K562 (cell line): ENCODE measurements around the gene PRC1. TPM values are rescaled to one million over a fixed set of nuclear protein-coding genes. Genes with fewer than 3 reads are reported as not detected.
A peak's percentile ranks its signal among the peaks of the same experiment; 100 is the strongest.

Experiments used
- ATAC-seq: fragments of 200-7000 bp; cut with Tn5 transposase; 3 replicates; pipeline ENCODE4 v1.9.1; 2020; ENCODE audit warnings: moderate library complexity
- BruUV-seq: library from RNA; stranded (reverse); fragments of 400-500 nt; replicated peaks from 2 replicates; lab custom pipeline; 2021; lab: Mats Ljungman, UMichigan
- CTCF ChIA-PET: fragments of 300-600 bp; formaldehyde crosslinking; extraction: SDS; loops from one replicate; lab custom pipeline; 2021; ENCODE audit warnings: low intra/inter-chr PET ratio; lab: Yijun Ruan, JAX
- POLR2A ChIA-PET: fragments of 300-600, 350-650 bp; sonication (Branson Sonifier 250); formaldehyde crosslinking; extraction: SDS; loops from one replicate; lab custom pipeline; 2021; ENCODE audit warnings: antibody characterized with exemption, inconsistent platforms; lab: Yijun Ruan, JAX
- DNase-seq, 4 experiments: peaks; one replicate each; pipeline versions ENCODE4 v3.0.0 to v3.0.0-alpha.2; 2011 to 2018; ENCODE audit warnings: low spot score in 3 of 4, mixed read lengths in 3 of 4; ENCODE audit errors: extremely low read depth in 1 of 4
- FAIRE-seq: peaks from 2 replicates; lab custom pipeline; 2011; peaks lifted over from hg19 to GRCh38; lab: Jason Lieb, UNC
- H2AFZ ChIP-seq: 2 replicates; pipeline ENCODE4 v1.6.0; 2011; ENCODE audit warnings: low read depth, low read length, control low read depth, inconsistent platforms
- H3K27ac ChIP-seq: fragments of 200-600 bp; 3 replicates; pipeline ENCODE4 v1.8.0; 2011; ENCODE audit warnings: low read depth, mild to moderate bottlenecking, control low read depth, inconsistent platforms, low read length, moderate library complexity, mixed read lengths; ENCODE audit errors: extremely low read depth
- H3K27me3 ChIP-seq, 2 experiments: fragments of 300-600 bp in 1 of 2; 2 replicates in 1 of 2; 3 replicates in 1 of 2; pipeline versions ENCODE4 v1.6.0 to v1.8.0; 2011; ENCODE audit warnings: inconsistent platforms in 2 of 2, low read length in 2 of 2, mild to moderate bottlenecking in 1 of 2, mixed read lengths in 1 of 2, moderate library complexity in 1 of 2; ENCODE audit not compliant: control insufficient read depth in 2 of 2, insufficient read depth in 2 of 2
- H3K36me3 ChIP-seq: fragments of 300-600 bp; 3 replicates; pipeline ENCODE4 v1.8.0; 2011; ENCODE audit warnings: mild to moderate bottlenecking, low read length, inconsistent platforms; ENCODE audit not compliant: control insufficient read depth, insufficient read depth
- H3K4me1 ChIP-seq, 2 experiments: fragments of 200-600 bp in 1 of 2; replicated peaks in 1 of 2; 2 replicates in 1 of 2; 3 replicates in 1 of 2; pipeline versions ENCODE4 v1.5.1 to v1.8.0; 2011; ENCODE audit warnings: inconsistent platforms in 2 of 2, low read length in 2 of 2, mild to moderate bottlenecking in 1 of 2, mixed read lengths in 1 of 2, moderate library complexity in 1 of 2; ENCODE audit not compliant: control insufficient read depth in 2 of 2, insufficient read depth in 2 of 2
- H3K4me2 ChIP-seq: 2 replicates; pipeline ENCODE4 v1.6.1; 2011; ENCODE audit warnings: low read length, control low read depth, inconsistent platforms, mixed read lengths; ENCODE audit not compliant: insufficient read depth
- H3K4me3 ChIP-seq: fragments of 200-600 bp; sonication (generic), shearing (Covaris generic); 2 replicates; pipeline ENCODE4 v1.5.1; 2016; ENCODE audit warnings: control low read depth, inconsistent platforms
- H3K79me2 ChIP-seq: fragments of 200-600 bp; 3 replicates; pipeline ENCODE4 v1.8.0; 2011; ENCODE audit warnings: low read length, inconsistent platforms; ENCODE audit not compliant: control insufficient read depth, insufficient read depth
- H3K9ac ChIP-seq, 2 experiments: 2 replicates each; pipeline versions ENCODE4 v1.6.0 to v1.6.1; 2011; ENCODE audit warnings: low read depth in 2 of 2, low read length in 2 of 2, control low read depth in 1 of 2, inconsistent platforms in 1 of 2, mild to moderate bottlenecking in 1 of 2, mixed read lengths in 1 of 2; ENCODE audit not compliant: insufficient read depth in 1 of 2
- H3K9me1 ChIP-seq: one replicate; pipeline ENCODE4 v1.6.0; 2011; ENCODE audit warnings: inconsistent platforms, mild to moderate bottlenecking, low read length, moderate library complexity; ENCODE audit not compliant: control insufficient read depth, insufficient read depth
- H3K9me3 ChIP-seq: replicated peaks from 2 replicates; pipeline ENCODE4 v1.5.1; 2011; ENCODE audit warnings: low read depth, low read length, inconsistent platforms; ENCODE audit not compliant: control insufficient read depth, insufficient read depth
- H4K20me1 ChIP-seq: replicated peaks from 2 replicates; pipeline ENCODE4 v1.6.1; 2011; ENCODE audit warnings: low read length, inconsistent platforms, mixed read lengths; ENCODE audit not compliant: control insufficient read depth, insufficient read depth
- HNRNPH1 ChIP-seq: fragments of 200-400 bp; formaldehyde crosslinking; optimal IDR thresholded peaks from 2 replicates; pipeline ENCODE3; 2017; ENCODE audit warnings: low read depth, mild to moderate bottlenecking, low read length, moderate library complexity
- LCOR ChIP-seq: sonication (generic); formaldehyde crosslinking; IDR thresholded peaks from 2 replicates; pipeline ENCODE4 v1.8.0; 2022; ENCODE audit warnings: mild to moderate bottlenecking, missing genetic modification reagents
- MTA3 ChIP-seq: fragments of 450-650 bp; formaldehyde crosslinking; IDR thresholded peaks from 2 replicates; pipeline ENCODE4 v1.6.1; 2017; ENCODE audit warnings: mild to moderate bottlenecking, borderline replicate concordance
- NEUROD1 ChIP-seq: fragments of 150-350 bp; IDR thresholded peaks from 2 replicates; pipeline ENCODE4 v1.6.1; 2014; ENCODE audit warnings: borderline replicate concordance, low read length, low read depth; ENCODE audit not compliant: partially characterized antibody
- RNF2 ChIP-seq: sonication (generic); IDR thresholded peaks from 2 replicates; pipeline ENCODE4 v1.6.1; 2016
- XRCC5 ChIP-seq: fragments of 200-400 bp; formaldehyde crosslinking; IDR thresholded peaks from 2 replicates; pipeline ENCODE4 v1.6.1; 2017; ENCODE audit warnings: low read depth, mild to moderate bottlenecking, low read length
- WGBS: fragments of 100-300 bp; shearing (Covaris generic); methylation state at CpG from one replicate; pipeline ENCODE4 v1.1.6; 2016; ENCODE audit warnings: low coverage, mixed read lengths; ENCODE audit not compliant: insufficient coverage; ENCODE audit errors: missing lambda C conversion rate; 5-methylcytosine and 5-hydroxymethylcytosine counted together
- in situ Hi-C: fragments of 300-500 bp; cut with MboI; formaldehyde crosslinking; loops from 4 replicates; pipeline ENCODE4 v1.15.0; 2018; ENCODE audit warnings: inconsistent platforms, mixed read lengths
- intact Hi-C: fragments of 100-400 bp; cut with micrococcal nuclease; formaldehyde crosslinking; loops from 2 replicates; pipeline ENCODE4 v1.14.2; 2022
- polyA plus RNA-seq, 8 experiments: library from polyadenylated mRNA; depleted of rRNA in 4 of 8; stranded (reverse) in 5 of 8; unstranded in 3 of 8; fragments of >200 nt; fragmentation: Nextera tagmentation in 2 of 8; fragmentation: Illumina TruSeq in 1 of 8; extraction: Ambion mirVana in 2 of 8; extraction: Trizol in 1 of 8; gene quantifications; 2 replicates each; pipeline versions ENCODE4 v1.2.1 to v1.2.3, GENCODE V29; 2011 to 2014; ENCODE audit warnings: inconsistent platforms in 1 of 8, missing spikeins in 1 of 8
- total RNA-seq, 7 experiments: library from RNA; depleted of rRNA in 6 of 7; stranded (reverse); fragments of >200 nt in 6 of 7; fragmentation: Illumina TruSeq in 2 of 7; extraction: Trizol in 2 of 7; gene quantifications; 2 replicates each; pipeline versions ENCODE4 v1.2.1 to v1.2.3, GENCODE V29; 2011 to 2021; ENCODE audit warnings: low replicate concordance in 1 of 7
- TF ChIP-seq, protein P1 (sequence below), 2 experiments: IDR thresholded peaks in 1 of 2; conservative IDR thresholded peaks in 1 of 2; 2 replicates each; pipeline ENCODE4 v1.6.1; 2016; ENCODE audit warnings: low read depth in 2 of 2, mild to moderate bottlenecking in 1 of 2, missing compliant biosample characterization in 1 of 2, missing genetic modification characterization in 1 of 2, moderate library complexity in 1 of 2
- TF ChIP-seq, protein P2 (sequence below): fragments of 200-800 bp; sonication (Bioruptor generic); IDR thresholded peaks from 2 replicates; pipeline ENCODE4 v1.6.1; 2017; ENCODE audit warnings: missing genetic modification characterization, missing compliant biosample characterization
- TF ChIP-seq, protein P3 (sequence below), 2 experiments: fragments of 150-350 bp in 1 of 2; IDR thresholded peaks; 2 replicates each; pipeline ENCODE4 v1.6.1; 2012 to 2016; ENCODE audit warnings: low read depth in 2 of 2, low read length in 2 of 2, mild to moderate bottlenecking in 1 of 2, moderate library complexity in 1 of 2

Gene PRC1
- total and polyA plus RNA-seq, 9 of the 15 experiments (the other 6 are each of a cell fraction or from before 2014, with no cell fraction given), result 156 to 391 (median 240) TPM

DNA sequence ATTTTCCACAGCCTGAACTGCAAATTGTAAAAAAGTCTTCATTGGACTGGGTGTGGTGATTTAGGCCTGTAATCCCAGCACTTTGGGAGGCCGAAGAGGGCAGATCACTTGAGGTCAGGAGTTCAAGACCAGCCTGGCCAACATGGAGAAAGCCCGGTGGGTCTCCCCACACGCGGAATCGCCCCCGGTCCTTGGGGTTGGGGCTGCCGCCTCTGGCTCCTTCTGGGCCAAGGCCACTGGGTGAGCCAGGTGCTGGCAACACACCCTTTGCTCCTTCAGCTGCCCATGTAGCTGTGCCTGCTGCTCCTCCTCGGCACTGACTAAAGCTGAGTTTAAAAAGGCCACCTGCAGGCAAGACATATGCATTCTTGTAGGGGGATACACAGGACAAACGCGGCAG lies 37.5 kb upstream of the PRC1 start:
- TF ChIP-seq RNF2 (no peak), NEUROD1 (no peak), LCOR (no peak), XRCC5 (no peak), MTA3 (no peak), HNRNPH1 (no peak)
- TF ChIP-seq, protein P1, sequence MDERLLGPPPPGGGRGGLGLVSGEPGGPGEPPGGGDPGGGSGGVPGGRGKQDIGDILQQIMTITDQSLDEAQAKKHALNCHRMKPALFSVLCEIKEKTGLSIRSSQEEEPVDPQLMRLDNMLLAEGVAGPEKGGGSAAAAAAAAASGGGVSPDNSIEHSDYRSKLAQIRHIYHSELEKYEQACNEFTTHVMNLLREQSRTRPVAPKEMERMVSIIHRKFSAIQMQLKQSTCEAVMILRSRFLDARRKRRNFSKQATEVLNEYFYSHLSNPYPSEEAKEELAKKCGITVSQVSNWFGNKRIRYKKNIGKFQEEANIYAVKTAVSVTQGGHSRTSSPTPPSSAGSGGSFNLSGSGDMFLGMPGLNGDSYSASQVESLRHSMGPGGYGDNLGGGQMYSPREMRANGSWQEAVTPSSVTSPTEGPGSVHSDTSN (CRISPR knock-in tag; IDR thresholded peaks at IDR 0.05; ENCODE audit: low read depth), result no peak
- TF ChIP-seq, protein P1 (tag; conservative IDR thresholded peaks at IDR 0.05; ENCODE audit: low read depth), result no peak
- TF ChIP-seq, protein P2, sequence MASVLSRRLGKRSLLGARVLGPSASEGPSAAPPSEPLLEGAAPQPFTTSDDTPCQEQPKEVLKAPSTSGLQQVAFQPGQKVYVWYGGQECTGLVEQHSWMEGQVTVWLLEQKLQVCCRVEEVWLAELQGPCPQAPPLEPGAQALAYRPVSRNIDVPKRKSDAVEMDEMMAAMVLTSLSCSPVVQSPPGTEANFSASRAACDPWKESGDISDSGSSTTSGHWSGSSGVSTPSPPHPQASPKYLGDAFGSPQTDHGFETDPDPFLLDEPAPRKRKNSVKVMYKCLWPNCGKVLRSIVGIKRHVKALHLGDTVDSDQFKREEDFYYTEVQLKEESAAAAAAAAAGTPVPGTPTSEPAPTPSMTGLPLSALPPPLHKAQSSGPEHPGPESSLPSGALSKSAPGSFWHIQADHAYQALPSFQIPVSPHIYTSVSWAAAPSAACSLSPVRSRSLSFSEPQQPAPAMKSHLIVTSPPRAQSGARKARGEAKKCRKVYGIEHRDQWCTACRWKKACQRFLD, result no peak
- TF ChIP-seq, protein P3, sequence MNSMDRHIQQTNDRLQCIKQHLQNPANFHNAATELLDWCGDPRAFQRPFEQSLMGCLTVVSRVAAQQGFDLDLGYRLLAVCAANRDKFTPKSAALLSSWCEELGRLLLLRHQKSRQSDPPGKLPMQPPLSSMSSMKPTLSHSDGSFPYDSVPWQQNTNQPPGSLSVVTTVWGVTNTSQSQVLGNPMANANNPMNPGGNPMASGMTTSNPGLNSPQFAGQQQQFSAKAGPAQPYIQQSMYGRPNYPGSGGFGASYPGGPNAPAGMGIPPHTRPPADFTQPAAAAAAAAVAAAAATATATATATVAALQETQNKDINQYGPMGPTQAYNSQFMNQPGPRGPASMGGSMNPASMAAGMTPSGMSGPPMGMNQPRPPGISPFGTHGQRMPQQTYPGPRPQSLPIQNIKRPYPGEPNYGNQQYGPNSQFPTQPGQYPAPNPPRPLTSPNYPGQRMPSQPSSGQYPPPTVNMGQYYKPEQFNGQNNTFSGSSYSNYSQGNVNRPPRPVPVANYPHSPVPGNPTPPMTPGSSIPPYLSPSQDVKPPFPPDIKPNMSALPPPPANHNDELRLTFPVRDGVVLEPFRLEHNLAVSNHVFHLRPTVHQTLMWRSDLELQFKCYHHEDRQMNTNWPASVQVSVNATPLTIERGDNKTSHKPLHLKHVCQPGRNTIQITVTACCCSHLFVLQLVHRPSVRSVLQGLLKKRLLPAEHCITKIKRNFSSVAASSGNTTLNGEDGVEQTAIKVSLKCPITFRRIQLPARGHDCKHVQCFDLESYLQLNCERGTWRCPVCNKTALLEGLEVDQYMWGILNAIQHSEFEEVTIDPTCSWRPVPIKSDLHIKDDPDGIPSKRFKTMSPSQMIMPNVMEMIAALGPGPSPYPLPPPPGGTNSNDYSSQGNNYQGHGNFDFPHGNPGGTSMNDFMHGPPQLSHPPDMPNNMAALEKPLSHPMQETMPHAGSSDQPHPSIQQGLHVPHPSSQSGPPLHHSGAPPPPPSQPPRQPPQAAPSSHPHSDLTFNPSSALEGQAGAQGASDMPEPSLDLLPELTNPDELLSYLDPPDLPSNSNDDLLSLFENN (IDR thresholded peaks at IDR 0.05; ENCODE audit: low read depth in 2 of 2, low read length in 2 of 2), result no peak
- H3K4me3 ChIP-seq, result no peak overlapping the region
- H4K20me1 ChIP-seq, result no peaks in the 10 kb centered on the region
- H3K9ac ChIP-seq, result peak overlapping the region in 1 of 2 experiments; percentile 43; a peak in 2 of 4 replicates
- no peaks in the 10 kb centered on the region for H3K36me3 ChIP-seq
- no peak overlapping the region for H3K27ac ChIP-seq
- no peak overlapping the region for H3K4me2 ChIP-seq
- FAIRE-seq, result no peak
- H2AFZ ChIP-seq, result no peak overlapping the region
- in situ Hi-C loops, result no loop called here
- CTCF ChIA-PET, result interaction anchor here (0.6 to 1.2 kb wide), 2 partner anchors 99 to 888 kb away, joined by 3 read pairs; partner anchors contain the start of gene HDDC3
- peaks cover 3 to 26% of the 10 kb centered on the region in 2 experiments; a peak in 4 of 5 replicates for H3K4me1 ChIP-seq
- POLR2A ChIA-PET, result interaction anchor here (1.3 kb wide), 1 partner anchor 100 kb away, joined by 6 read pairs; no protein-coding TSS in a partner anchor
- no peaks in the 10 kb centered on the region for H3K79me2 ChIP-seq
- H3K27me3 ChIP-seq, result peaks cover 0 to 2% of the 10 kb centered on the region in 2 experiments; a peak in 3 of 5 replicates
- ATAC-seq, result no peak
- H3K9me1 ChIP-seq, result no peaks in the 10 kb centered on the region
- WGBS, result 63% methylated on average over 10 of the region's 10 CpGs
- BruUV-seq, result no TSS peak
- intact Hi-C loops, result loop anchor here (2.0 to 10.0 kb wide), 4 partner anchors 39 to 1783 kb away; partner anchors contain the start of gene HDDC3
- no peak for DNase-seq
- H3K9me3 ChIP-seq, result no peaks in the 10 kb centered on the region
